GM19397 (cell line): ENCODE data around the gene CACNA2D4.

Experiments
- ATAC-seq: cut with Tn5 transposase; IDR thresholded peaks from one replicate; pipeline ENCODE4 v1.9.1; 2021; ENCODE audit warnings: mild to moderate bottlenecking, moderate library complexity; ENCODE audit not compliant: unreplicated experiment

CACNA2D4 gene

DNA sequence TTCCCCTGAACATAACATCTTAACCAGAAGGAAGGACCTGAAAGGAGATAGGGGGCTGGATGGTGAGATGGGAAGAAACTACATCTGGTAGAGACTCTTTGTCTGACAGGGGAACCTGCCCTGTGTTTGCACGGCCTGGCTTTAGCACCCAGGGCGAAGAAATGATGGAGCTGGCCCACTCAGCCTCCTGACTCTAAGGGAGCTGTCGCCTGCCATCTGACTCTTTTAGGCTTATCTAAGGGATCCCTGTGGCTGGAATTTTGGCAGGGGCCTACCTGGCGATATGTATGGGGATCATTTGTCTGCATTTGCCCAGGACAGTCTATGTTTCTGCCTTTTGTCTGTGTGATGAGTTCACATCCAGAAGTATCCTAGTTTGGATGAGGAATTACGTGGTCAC, 15.6 kb upstream of the CACNA2D4 start:
- ATAC-seq, result no peak

DNA sequence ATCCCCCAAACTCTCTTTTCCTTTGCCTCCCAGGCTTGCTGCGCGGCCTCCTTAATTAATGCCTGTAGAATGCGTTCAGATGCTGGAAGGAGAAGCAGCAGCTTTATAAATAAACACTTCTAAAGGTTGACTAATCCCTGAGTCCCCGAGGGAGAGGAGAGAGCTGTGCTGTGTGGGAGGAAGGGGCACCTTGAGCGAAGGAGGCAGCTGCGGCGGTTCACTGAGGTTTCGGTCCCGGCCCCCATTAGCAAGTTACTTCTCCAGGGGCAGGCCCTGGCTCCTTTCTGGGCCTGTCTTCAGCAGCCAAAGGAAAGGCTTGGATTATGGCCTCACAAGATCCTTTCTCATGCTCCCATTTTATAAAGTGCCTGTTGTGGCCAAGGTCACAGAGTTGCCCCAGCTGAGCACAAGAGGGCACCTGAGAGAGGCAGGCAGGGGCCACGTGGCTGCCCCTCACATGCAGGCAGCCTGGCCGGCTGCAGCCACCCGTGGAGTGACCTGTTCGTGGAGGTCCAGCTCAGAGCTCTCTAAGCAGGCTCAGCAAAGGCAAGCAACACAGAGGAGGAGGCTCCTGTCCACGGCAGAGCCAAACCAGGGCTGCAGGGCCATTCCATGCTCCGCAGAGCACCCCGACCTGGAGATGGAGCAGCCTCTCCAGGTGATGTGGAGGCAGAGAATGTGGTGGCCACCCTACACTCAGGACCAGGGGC, 15.0 kb upstream of the CACNA2D4 start:
- no peak for ATAC-seq

DNA sequence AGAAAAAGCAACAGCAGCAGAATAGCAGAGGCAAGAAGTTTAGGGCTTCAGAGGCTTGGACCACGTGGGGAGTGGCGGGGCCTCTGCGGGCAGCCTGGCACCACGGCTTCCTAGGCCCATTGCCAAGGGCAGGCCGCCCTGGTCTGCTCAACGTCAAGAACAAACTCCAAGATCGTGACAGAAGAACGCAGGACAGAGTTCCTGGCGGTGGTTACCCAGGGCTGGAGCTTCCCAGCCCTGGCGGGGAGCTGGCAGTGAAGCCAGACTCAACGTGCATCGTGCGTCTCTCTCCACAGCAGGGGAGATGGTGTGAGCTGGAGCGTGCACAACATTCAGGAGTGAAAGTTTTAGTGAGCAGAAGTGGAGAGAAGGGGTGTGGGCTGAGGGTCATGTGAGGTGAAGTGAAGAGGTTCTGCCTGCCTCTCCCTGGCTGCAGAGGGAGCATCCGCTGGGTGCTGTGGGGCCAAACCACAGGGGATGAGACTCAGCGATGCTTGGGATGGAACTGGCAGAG, 13.9 kb upstream of the CACNA2D4 start:
- no peak for ATAC-seq

DNA sequence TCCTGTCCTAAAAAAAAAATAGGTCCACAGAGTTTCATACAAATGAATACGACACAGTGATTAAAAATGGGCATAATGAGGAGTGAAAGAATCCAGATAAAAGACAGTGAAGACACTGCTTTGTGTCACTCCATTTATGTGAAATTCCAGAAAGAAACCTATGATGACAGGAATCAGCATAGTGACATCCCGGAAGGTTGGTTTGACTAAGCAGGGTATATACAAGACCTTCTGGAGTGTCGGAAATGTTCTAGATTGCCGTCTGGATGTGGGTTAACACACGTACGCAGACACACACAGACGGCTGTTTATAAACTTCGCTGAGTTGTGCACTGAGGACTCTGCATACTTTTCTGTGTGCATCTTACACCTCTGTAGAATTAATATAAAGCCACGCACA, 13.2 kb upstream of the CACNA2D4 start:
- no peak for ATAC-seq

DNA sequence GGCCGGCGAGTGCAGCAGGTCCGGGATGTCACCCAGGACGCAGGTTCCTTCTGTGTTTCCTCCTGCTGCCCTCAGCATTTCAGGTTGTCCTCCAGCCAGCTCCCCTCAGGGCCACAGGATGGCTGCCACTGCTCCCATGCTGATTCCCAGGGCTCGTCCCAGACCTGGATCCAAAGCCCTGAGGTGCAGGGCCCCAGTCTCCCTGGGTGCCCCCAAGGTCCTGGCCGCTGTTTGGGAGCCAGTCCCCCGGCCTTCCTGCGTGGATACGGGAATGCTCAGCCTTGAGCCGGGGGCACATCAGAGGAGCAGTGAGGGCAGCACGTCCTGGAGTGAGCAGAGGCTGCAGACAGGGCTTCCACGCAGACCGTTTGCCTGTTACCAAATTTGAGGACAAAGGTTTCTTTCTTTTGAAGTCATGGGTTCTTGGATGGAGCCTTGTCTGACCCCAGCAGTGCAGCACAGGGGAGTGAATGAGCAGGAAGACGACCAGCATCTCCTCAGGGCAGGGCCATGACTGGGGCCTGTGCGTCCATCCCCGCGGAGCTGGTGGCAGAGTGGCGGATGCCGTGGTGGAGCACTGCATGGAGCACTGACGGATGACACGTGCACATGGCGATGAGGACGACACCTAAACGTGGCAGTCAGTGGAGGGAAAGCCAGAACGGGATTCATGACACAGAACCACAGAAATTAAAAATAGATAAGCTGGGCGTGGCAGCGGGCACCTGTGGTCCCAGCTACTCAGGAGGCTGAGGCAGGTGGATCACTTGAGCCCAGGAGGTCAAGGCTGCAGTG, 12.5 kb upstream of the CACNA2D4 start:
- no peak for ATAC-seq

DNA sequence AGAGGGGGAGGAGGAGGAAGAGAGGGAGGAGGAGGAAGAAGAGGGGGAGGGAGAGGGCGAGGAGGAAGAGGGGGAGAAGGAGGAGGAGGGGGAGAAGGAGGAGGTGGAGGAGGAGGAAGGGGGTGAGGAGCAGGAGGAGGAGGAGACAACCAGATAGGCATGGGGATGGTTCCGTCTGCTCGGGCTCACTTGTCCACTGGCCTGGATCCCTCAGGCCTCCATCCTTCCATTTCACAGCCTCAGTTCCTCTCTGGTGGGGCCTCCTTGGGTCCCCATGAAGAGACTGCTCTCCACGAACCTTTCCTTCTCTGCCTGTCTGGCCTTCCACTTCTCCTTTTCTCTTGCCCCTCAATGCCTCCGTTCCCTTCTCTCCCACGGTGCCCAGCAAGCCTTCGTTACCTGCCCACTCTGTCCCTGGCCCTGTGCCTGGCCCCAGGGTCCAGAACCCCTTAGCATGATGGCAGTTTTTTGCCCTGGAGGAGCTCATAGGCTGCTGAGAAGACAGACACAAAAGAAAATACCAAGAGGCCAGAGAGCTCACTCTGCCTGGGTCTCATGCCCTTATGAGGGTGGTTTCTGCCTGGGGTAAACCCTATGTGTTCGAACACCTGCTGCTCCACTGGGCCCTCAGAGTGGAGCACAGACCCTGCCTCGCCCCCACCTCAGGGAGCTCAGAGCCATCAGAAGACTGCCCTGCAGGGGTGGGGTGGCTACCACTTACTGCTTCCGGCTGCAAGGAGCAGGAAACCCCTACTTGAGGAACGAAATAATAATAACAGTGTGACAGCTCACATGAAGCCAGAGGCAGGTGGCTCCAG, 11.7 kb upstream of the CACNA2D4 start:
- ATAC-seq, result no peak

DNA sequence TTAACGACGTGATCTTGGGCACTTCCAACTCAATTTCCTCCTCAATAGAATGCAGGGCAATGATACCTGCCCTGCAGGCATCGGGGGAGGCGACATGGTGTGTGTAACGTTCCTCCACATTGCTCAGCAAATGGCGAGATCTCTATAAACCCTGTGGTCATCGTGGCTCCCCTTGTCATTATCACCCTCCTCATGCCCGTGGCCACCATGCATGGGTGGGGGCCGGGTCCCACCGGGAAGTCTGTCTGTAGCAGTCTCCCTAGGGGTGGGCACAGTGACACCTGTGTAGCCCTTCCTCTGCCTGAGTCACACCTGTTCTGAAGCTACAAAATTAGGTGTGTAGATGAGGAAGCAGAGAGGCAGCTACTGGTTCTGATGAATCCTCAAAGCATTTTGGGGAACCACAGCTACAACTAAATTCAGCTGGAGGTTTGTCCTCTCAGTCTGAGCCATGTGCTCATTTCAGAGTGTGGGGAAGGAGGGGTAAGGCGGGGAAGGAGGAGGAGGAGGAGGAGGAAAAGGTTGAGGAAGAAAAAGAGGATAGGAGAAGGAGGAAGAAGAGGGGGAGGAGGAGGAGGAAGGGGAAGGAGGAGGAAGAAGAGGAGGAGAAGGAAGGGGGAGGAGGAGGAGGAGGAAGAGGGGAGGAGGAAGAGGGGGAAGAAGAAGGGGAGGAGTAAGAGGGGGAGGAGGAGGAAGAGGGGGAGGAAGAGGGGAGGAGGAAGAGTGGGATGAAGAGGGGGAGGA, 11.0 kb upstream of the CACNA2D4 start:
- ATAC-seq, result no peak

DNA sequence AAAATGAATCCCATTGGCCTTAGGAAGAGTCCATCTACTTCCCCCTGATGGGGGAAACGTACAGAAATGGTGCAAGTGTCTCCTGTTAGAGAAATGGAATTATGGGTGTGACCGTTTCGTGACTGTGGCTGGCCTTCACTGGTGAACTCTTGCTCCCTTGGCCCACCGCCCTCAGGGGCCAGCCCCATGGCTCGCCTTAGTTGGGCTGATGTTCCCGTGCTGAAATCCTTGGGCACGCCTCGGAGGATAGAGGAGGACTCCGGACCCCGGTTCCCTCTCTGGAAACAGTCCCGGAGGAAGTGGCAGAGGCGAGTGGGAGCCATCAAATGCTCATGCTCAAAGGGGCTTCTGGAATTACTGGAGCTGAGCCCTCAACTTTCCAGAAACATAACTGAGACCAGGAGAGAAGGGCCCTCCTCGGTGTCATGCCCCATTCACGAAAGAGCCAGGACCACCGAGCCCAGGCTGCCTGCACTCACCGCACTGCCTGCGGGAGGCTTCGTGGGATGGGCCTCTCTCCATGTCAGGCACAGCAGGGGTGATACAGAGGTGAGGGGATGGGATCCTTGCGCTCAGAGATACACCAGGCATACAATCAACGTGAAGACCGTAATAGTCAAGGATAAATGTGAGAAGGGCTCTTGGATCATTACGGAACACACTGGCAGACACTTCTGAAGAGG, 10.1 kb upstream of the CACNA2D4 start:
- no peak for ATAC-seq

DNA sequence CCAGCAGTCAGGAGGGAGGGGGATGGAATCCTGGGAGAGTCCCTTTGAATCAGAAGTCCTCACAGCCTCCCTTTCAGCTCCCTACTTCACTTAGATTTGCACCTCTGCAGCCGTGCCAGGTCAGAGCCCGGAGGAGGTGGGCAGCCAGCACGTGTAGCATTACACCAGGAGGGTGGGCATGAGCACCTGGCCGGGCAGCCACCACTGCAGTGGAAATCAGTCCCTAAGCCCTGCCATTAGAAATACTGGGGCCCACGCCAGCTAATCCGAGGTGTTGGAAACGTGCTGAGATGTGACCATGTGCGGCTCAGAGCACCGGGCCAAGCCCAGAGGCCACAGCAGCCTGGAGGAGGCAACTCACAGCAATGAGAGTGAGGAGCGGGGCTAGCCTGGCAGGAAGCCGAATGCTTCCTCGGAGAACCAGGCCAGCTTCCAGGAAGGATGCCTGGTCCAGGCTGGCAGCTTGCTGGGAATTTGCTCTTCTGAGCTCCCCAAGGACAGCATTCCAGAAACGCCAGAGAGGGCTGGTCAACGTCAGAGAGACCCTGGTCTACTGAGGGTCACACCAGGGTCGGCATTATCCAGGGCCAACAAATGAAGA, 9.4 kb upstream of the CACNA2D4 start:
- no peak for ATAC-seq

DNA sequence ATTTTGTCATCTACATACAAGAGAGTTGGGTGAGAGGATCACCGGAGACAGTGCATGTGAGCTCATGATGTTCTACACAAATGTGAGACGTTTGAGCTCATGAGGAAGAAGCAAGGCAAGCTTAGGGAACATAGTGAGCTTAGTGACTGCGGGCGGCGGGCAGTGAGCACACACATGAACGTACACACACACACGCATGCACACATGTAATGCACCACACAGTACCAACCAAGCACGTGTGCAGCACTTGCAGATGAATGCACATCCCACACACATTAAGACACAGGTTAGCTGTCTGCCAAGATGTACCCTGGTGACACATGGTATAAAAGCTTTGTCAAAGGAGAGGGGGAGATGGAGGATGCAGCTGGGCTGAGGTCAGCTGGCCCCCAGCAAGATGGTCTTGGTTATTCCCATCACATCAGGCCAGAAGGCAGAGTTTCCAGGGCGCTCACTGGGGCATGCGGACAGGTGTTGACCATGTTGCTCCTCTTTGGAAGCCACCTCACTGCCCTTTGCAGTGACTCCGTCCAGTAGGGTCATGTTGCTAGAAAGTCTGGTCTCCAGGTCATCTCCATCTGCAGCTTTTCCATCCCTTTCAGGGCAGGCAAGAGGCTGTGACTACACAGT, 8.7 kb upstream of the CACNA2D4 start:
- no peak for ATAC-seq

DNA sequence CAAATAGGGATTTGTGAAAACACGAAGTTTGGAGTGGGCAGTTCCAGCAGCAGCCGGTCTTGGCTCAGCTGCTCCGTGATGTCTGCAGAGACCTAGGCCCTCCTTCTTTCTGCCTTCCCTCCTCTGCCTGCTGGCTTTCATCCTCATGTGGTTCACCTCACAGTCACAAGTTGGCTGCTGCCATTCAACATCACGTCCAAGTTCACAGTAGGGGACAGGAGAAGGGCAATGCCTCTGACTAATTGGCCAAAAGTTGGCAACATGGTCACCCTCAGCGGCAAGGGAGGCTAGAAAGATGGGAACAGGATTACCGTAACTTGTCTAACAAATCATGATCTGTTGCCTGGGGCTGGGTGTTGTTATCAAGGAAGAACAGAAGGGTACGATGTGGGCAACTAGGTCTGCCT, 7.8 kb upstream of the CACNA2D4 start:
- ATAC-seq, result no peak

DNA sequence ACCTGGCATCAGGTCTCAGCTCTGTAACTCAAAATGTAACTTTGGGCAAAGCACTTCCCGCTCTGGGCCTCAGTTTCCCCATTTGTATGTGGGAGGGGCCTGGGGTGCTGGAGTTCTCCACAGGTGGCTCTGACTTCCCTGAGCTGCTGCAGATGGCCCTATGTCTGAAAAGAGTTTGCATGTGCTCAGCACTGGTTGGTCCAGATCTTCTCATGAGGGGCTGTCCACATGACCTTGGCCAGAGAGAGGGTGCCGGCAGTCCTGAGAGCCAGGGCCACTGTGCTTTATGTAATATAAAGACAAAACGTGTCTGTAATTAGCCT, 7.2 kb upstream of the CACNA2D4 start:
- ATAC-seq, result no peak

DNA sequence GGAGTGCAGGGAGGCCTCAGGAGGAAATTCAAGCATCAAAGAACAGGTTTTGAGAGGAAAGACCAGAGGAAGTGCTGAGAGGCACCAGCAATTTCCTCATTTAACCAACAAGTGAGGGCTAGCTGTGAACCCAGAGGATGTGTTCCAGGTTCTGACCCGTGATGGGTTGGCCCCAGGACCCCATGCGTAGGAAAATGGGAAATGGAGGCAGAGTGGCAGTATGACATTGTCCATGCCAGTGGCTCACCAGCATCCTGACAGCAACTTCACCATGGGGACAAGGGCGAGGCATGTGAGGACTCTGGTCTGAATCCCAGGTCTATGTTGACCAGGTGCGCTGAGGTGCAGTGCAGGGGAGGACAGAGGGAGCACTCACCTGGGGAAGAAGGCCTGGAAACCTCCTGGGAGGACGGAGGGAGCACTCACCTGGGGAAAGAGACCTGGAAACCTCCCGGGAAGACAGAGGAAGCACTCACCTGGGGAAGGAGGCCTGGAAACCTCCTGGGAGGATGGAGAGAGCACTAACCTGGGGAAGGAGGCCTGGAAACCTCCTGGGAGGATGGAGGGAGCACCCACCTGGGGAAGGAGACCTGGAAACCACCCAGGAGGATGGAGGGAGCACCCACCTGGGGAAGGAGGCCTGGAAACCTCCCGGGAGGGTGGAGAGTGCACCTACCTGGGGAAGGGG, 6.7 kb upstream of the CACNA2D4 start:
- ATAC-seq, result no peak

DNA sequence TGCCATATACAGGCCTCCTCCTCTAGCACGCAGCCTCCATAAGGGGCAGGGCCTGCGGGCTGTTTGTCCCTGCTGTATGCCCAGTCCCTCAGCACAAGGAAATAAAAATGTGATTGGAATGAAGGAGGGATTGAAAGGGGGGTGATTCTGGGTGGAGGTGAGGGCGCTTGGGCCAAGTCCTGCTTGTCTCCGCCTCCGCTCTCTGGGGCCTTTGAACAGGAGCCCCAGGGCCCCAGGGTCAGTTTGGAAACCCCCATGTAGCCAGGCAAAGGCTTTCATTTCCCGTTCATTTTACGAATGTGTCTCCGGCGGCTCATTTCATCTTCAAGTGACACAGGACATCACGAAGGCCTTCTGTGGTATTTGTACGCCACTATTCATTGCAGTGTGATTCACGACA, 4.5 kb upstream of the CACNA2D4 start:
- ATAC-seq, result no peak

DNA sequence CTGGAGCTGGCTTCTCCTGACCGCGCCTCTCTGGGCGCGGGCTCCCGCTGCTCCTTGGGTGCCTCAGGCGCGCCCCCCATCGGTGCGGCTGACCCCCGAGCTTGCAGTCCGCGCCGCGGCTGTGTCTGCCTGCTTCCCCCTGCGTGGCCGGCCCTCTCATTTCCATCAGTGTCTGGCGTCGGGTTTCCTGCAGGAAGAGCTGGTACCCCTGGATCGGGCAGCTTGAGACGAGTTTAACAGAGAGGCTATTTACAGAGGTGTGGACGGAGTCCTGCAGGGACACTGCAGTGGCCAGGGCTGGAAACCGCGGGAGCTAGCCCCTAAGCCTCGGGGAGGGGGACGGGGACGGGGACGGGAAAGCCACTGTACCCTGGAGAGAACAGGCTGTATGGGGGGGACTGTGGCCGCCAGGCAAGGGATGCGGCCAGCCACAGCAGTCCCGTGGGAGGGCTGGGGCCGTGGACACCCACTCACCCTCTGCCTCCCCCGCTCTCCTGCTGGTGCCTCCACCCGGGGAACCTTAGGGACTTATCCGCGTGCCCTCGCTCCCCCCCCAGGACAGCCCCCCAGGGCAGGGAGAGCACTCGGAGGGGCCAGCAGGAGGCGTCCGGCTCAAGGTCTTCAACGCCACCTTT, 3.7 kb upstream of the CACNA2D4 start:
- no peak for ATAC-seq

DNA sequence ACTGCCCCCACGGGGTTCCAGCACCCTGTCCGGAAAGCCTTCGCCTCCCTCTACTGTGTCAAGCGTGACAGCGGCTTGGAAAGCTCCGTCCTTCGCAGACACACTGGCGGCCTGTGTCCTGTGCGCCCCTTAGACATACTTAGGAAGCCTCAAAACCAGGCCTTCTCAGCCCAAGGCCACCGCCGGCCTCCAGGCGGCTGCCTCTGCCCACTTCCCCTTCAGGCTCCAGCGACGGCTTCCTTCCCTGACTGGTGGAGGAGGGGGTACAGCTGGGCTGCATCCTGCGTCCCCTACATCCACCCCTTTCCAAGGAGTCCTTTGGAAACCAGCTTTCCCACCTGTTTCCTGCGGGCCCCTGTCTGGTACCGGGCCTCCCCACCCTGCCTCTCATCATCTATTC, 2.5 kb upstream of the CACNA2D4 start:
- no peak for ATAC-seq

DNA sequence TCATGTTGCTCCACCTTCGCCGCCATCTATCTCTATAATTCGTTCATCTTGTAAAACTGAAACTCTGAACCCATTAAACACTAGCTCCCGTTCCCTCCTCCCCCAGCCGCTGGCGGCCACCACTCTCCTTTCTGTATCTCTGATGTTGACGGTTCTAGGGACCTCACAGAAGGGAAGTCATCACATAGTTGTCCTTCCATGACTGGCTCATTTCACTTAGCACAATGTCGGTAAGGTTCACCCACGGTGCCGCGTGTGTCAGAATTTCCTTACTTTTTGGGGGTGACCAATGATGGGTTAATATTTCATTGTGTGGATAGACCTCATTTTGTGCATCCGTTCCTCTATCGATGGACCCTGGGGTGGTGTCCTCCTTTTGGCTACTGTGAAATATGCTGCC, 2.0 kb upstream of the CACNA2D4 start:
- no peak for ATAC-seq

DNA sequence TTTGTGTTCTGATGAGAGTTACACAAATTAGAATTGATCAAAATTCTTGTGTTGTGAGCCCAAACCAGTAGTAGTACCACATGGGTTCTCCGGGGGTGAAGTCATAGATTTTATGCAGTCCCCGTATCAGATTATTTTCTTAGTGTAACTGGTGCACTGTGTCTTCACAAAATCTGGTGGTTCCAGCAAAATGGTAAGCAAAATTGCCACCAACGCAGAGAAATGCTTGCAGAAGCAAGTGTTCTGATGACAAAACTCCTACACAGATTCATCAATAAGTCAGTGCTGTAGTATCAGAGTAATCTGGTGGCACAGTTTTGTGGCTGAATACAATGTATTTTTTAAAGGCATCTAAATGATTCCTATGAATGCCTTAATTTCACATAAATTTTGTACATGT, 1.3 kb upstream of the CACNA2D4 start:
- ATAC-seq, result no peak
